Measurements from ENCODE around the gene AXIN2. TPM values are rescaled to one million over a fixed set of nuclear protein-coding genes. Genes with fewer than 3 reads are reported as not detected.

The AXIN2 gene
- total RNA-seq, 1 donor: 8.0 TPM

DNA sequence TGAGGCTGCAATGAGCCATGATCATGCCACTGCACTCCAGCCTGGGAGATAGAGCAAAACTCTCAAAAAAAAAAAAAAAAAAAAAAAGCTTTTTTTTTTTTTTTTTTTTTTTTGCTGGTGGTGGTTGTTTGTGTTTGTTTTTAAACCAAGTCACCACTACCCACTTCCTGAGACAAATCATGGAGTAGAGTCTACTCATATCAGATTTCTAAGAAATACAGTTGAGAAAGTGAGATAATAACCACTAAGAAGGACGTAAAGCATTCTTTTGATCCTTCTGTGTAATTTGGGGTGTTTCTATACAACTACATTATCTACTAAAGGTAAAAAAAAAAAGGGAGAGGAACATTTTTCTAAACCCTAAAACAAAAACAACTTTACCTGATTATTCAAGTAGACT is 38.0 kb downstream of the AXIN2 start:
- TF ChIP-seq, protein P1, sequence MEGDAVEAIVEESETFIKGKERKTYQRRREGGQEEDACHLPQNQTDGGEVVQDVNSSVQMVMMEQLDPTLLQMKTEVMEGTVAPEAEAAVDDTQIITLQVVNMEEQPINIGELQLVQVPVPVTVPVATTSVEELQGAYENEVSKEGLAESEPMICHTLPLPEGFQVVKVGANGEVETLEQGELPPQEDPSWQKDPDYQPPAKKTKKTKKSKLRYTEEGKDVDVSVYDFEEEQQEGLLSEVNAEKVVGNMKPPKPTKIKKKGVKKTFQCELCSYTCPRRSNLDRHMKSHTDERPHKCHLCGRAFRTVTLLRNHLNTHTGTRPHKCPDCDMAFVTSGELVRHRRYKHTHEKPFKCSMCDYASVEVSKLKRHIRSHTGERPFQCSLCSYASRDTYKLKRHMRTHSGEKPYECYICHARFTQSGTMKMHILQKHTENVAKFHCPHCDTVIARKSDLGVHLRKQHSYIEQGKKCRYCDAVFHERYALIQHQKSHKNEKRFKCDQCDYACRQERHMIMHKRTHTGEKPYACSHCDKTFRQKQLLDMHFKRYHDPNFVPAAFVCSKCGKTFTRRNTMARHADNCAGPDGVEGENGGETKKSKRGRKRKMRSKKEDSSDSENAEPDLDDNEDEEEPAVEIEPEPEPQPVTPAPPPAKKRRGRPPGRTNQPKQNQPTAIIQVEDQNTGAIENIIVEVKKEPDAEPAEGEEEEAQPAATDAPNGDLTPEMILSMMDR (IDR thresholded peaks at IDR 0.05; ENCODE audit: insufficient read depth, low read length): no peak
- H3K4me3 ChIP-seq (ENCODE audit: low read depth, low read length): no peak overlapping the region
- no peak for DNase-seq (ENCODE audit: low read depth)

DNA sequence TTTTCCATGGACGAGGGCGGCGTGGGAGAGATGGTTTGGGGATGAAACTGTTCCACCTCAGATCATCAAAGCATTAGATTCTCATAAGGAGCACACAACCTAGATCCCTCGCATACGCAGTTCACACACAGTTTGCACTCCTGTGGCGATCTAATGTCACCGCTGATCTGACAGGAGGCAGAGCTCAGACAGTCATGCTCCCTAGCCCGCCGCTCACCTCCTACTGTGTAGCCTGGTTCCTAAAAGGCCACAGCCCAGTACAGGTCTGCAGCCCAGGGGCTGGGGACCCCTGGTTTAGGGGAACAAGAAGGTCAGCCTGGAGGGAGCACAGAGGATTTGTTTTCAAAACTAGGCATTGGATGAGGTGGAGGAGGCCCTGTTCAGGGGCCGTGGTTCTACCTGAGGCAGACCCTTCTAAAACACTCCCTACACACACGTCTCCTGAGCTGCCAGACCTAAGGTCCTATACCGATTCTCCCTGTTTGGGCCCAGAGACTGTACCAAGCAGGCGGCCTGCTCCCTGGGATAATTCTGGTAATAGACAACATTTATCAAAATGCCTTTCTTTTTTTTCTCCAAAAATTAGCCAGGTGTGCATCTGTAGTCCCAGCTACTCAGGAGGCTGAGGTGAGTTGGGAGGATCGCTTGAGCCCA is 38.6 kb downstream of the AXIN2 start:
- DNase-seq (ENCODE audit: low read depth): no peak
- TF ChIP-seq, protein P1 (IDR thresholded peaks at IDR 0.05; ENCODE audit: insufficient read depth, low read length): no peak
- H3K4me3 ChIP-seq (ENCODE audit: low read depth, low read length): no peak overlapping the region

DNA sequence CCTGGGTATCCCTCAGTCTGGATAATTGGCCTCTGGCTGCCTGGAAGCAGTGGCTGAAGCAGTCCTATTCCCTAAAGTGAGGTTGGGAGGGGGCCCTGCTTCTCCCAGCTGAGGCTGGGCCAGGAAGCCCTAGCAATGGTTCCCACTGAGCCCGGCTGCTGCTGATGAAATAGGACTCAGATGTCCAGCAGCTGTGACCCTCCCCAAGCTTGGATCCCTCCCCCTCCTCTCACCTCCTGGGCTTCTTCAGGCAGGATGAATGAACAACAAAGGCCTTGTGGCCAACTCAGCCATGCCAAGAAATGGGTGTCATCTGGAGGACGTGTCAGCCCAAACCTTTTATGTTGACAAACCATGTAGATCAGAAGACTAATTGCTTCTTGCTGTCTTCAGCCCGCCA is 42.0 kb downstream of the AXIN2 start:
- no peak for DNase-seq (ENCODE audit: low read depth)

DNA sequence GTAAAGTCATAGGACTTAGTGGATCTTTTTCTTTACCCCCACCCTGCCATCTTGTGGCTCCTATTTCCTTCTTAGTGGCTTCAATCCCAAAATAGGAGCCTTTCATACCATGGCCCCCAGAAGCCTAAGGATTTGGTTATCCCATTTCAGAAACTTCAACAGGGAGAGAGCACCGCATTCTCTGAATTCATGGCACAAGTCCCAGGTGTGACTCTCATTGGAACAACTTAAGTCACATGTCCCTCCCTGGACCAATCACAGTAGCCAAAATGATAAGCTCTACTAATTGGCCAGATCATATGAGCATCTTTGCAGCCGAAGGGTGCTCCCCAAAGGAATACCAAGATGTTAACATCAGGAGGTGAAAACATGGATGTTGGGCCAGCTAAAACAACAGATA is 43.2 kb downstream of the AXIN2 start:
- H3K4me3 ChIP-seq (ENCODE audit: low read depth, low read length): no peak overlapping the region
- peak; percentile 78 for DNase-seq (ENCODE audit: low read depth)
- TF ChIP-seq, protein P1 (IDR thresholded peaks at IDR 0.05; ENCODE audit: insufficient read depth, low read length): no peak

More for the DNA sequence above, 42.0 kb downstream of the AXIN2 start:
- TF ChIP-seq, protein P1 (IDR thresholded peaks at IDR 0.05; ENCODE audit: insufficient read depth, low read length): no peak
- H3K4me3 ChIP-seq (ENCODE audit: low read depth, low read length): no peak overlapping the region

DNA sequence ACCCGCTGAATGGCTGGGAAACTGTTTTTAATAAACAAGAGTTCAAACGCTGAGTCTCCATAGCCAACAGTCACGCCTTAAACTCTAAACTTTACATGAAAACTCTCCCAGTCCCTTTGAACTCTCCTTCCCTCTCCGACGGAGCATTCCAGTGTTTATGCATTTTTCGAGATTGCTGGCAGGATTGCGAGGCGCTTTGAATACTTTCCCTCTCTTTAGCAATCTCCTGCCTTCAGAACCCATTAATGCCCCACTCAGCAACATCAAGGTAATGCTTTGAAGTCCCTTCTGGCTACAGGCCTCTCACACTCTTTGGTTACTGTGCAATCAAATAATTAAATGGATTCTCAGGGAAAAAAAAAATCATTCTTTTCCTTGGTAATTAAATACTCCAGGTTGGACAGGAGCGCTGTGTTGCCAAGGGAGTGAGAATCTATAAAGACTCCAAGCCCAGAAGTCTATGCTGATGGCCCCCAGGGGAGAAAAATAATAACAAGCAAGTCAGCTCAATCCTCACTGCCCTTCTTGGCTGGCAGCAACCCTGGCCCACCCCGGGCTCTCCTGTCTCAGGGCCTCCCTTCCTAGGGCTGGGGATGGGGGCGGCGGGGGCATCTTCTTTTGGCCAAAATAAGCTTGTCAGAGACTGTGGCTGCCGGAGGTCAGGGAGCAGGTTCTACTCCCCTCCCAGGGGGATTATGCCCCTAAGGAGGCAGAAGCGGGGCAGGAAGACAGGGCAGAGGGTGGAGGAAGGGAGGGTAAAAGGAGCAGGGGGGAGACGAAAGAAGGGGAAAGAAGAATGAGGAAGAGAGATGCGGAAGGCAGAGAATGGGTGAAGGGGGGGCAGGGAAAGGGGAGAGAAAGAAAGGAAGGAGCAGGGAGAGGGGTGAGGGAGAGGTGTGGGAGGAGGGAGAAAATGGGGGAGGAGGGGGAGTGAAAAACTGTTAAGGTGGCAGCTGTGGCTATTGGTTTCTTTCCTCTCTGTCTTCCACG is 45.2 kb downstream of the AXIN2 start:
- no peak overlapping the region for H3K4me3 ChIP-seq (ENCODE audit: low read depth, low read length)
- peak; percentile 64 for DNase-seq (ENCODE audit: low read depth)
- TF ChIP-seq, protein P1 (IDR thresholded peaks at IDR 0.05; ENCODE audit: insufficient read depth, low read length): no peak

DNA sequence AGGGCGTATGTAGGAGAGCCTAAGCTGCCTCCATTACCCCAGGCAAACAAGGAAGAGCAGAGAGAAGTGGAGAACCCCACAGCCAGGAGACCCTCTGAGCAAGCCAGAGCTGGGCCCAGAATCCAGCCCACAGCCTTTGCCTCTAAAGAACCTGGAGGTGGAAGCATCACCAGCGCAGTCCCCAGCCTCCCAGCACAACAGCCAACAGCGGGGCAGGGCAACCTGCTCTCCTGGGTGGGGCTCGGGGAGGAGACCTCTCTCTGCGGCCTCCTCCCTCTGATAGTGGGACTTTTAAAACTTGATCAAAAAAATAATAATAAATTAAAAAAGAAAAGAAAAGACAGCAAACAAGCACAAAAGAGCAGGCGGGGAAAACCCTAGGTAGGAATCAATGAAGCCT is 45.9 kb downstream of the AXIN2 start:
- no peak for DNase-seq (ENCODE audit: low read depth)
- H3K4me3 ChIP-seq (ENCODE audit: low read depth, low read length): no peak overlapping the region
- TF ChIP-seq, protein P1 (IDR thresholded peaks at IDR 0.05; ENCODE audit: insufficient read depth, low read length): no peak

All from fibroblast of the aortic adventitia (primary cell).